ENCODE results near the gene WNK1.
"Not testable (repeated sequence)": the region's sequence is repeated elsewhere in the genome, so short reads cannot be mapped to it uniquely, and the experiment has no call there.

The WNK1 gene

GRCh38 chr12:779745-780734 is 27.7 kb downstream of the WNK1 start:
- peak overlapping the region in 10 of 11 experiments; percentile 12 to 72 (median 51); a peak in 14 of 22 replicates for H3K4me2 ChIP-seq
- H3K9me3 ChIP-seq (replicated peaks in 1 of 11) = no peaks in the 10 kb centered on the region
- peaks cover 3 to 24% (median 12%) of the 10 kb centered on the region in 11 experiments; a peak in 10 of 22 replicates for H3K36me3 ChIP-seq
- H3K4me3 ChIP-seq = no peak overlapping the region
- no peak overlapping the region for H3K9ac ChIP-seq
- peaks cover 74 to 98% (median 96%) of the 10 kb centered on the region in 11 experiments for H4K20me1 ChIP-seq
- H3K27me3 ChIP-seq = no peaks in the 10 kb centered on the region
- TF ChIP-seq Cebpa-rat (IDR thresholded peaks at IDR 0.05) = no peak
- peaks cover 16 to 61% (median 27%) of the 10 kb centered on the region in 10 experiments; a peak in 19 of 20 replicates for H3K4me1 ChIP-seq
- 0 out of 22 replicates have a peak overlapping the region, but pooled peaks of 2 of the 11 experiments have one; percentile 3 to 16 for H3K27ac ChIP-seq

GRCh38 chr12:780750-781379 is 28.5 kb downstream of the WNK1 start:
- Histone ChIP-seq H3K27ac (no peak overlapping the region), H3K27me3 (no peaks in the 10 kb centered on the region), H3K36me3 (peaks cover 0 to 19% (median 6%) of the 10 kb centered on the region in 11 experiments; a peak in 8 of 22 replicates), H3K4me1 (peaks cover 16 to 60% (median 27%) of the 10 kb centered on the region in 10 experiments; a peak in 19 of 20 replicates), H3K9ac (no peak overlapping the region), H3K9me3 (replicated peaks in 1 of 11) (no peaks in the 10 kb centered on the region), H4K20me1 (peaks cover 67 to 98% (median 93%) of the 10 kb centered on the region in 11 experiments), H3K4me3 (no peak overlapping the region), H3K4me2 (peak overlapping the region in 8 of 11 experiments; percentile 12 to 72 (median 51); a peak in 12 of 22 replicates)
- no peak for TF ChIP-seq Cebpa-rat (IDR thresholded peaks at IDR 0.05)

- peaks cover 0 to 72% (median 12%) of the 10 kb centered on the region in 10 experiments; a peak in 15 of 20 replicates for H3K4me1 ChIP-seq
- H4K20me1 ChIP-seq = peaks cover 38 to 98% (median 91%) of the 10 kb centered on the region in 11 experiments
- H3K36me3 ChIP-seq = peaks cover 0 to 28% (median 18%) of the 10 kb centered on the region in 11 experiments; a peak in 17 of 22 replicates
- H3K9ac ChIP-seq = no peak overlapping the region
- H3K9me3 ChIP-seq (replicated peaks in 1 of 11) = peaks cover 0 to 25% (median 16%) of the 10 kb centered on the region in 11 experiments; a peak in 14 of 22 replicates
- no peak overlapping the region for H3K27ac ChIP-seq
- peak overlapping the region in 2 of 11 experiments; percentile 24 to 37; a peak in 2 of 22 replicates for H3K4me2 ChIP-seq
- no peaks in the 10 kb centered on the region for H3K27me3 ChIP-seq
- no peak for TF ChIP-seq Cebpa-rat (IDR thresholded peaks at IDR 0.05)
- H3K4me3 ChIP-seq = no peak overlapping the region
These were observed 33.3 kb downstream of the WNK1 start for GRCh38 chr12:785706-786105.

- H3K4me2 ChIP-seq = peak overlapping the region in 2 of 11 experiments; percentile 57 to 71; a peak in 4 of 22 replicates
These were observed 35.9 kb downstream of the WNK1 start for GRCh38 chr12:788288-788687.

GRCh38 chr12:788762-789161 is 36.4 kb downstream of the WNK1 start:
- peaks cover 0 to 25% (median 16%) of the 10 kb centered on the region in 11 experiments; a peak in 14 of 22 replicates for H3K9me3 ChIP-seq (replicated peaks in 1 of 11)
- H3K36me3 ChIP-seq = peaks cover 0 to 50% (median 19%) of the 10 kb centered on the region in 11 experiments; a peak in 17 of 22 replicates
- H3K4me2 ChIP-seq = peak overlapping the region in 3 of 11 experiments; percentile 49 to 71 (median 57); a peak in 4 of 22 replicates
- H3K9ac ChIP-seq, H3K4me3 ChIP-seq, H3K27ac ChIP-seq, H3K27me3 ChIP-seq: not testable (repeated sequence)
- peaks cover 0 to 84% (median 13%) of the 10 kb centered on the region in 10 experiments; a peak in 14 of 20 replicates for H3K4me1 ChIP-seq
- H4K20me1 ChIP-seq = peaks cover 23 to 100% (median 89%) of the 10 kb centered on the region in 11 experiments; a peak in 20 of 22 replicates

More at GRCh38 chr12:788288-788687, 35.9 kb downstream of the WNK1 start:
- Histone ChIP-seq H3K27ac (no peak overlapping the region), H4K20me1 (peaks cover 23 to 98% (median 87%) of the 10 kb centered on the region in 11 experiments; a peak in 20 of 22 replicates), H3K4me1 (peaks cover 0 to 79% (median 10%) of the 10 kb centered on the region in 10 experiments; a peak in 14 of 20 replicates), H3K27me3 (no peaks in the 10 kb centered on the region), H3K36me3 (peaks cover 0 to 46% (median 19%) of the 10 kb centered on the region in 11 experiments; a peak in 17 of 22 replicates), H3K9me3 (replicated peaks in 1 of 11) (peaks cover 0 to 25% (median 16%) of the 10 kb centered on the region in 11 experiments; a peak in 14 of 22 replicates), H3K4me3 (no peak overlapping the region), H3K9ac (no peak overlapping the region)
- TF ChIP-seq Cebpa-rat (IDR thresholded peaks at IDR 0.05) = no peak

GRCh38 chr12:789852-790563 is 37.6 kb downstream of the WNK1 start:
- no peak overlapping the region for H3K27ac ChIP-seq
- no peaks in the 10 kb centered on the region for H3K27me3 ChIP-seq
- peaks cover 0 to 50% (median 23%) of the 10 kb centered on the region in 11 experiments; a peak in 17 of 22 replicates for H3K36me3 ChIP-seq
- H4K20me1 ChIP-seq = peaks cover 31 to 100% (median 89%) of the 10 kb centered on the region in 11 experiments; a peak in 20 of 22 replicates
- no peak for TF ChIP-seq Cebpa-rat (IDR thresholded peaks at IDR 0.05)
- H3K4me1 ChIP-seq = peaks cover 4 to 96% (median 22%) of the 10 kb centered on the region in 10 experiments
- H3K4me3 ChIP-seq = no peak overlapping the region
- peak overlapping the region in 6 of 11 experiments; percentile 15 to 71 (median 37); a peak in 10 of 22 replicates for H3K4me2 ChIP-seq
- H3K9me3 ChIP-seq (replicated peaks in 1 of 11) = peaks cover 0 to 26% (median 16%) of the 10 kb centered on the region in 11 experiments; a peak in 14 of 22 replicates
- no peak overlapping the region for H3K9ac ChIP-seq

- Histone ChIP-seq H3K9ac (no peak overlapping the region), H3K4me2 (peak overlapping the region in 4 of 11 experiments; percentile 15 to 71 (median 53); a peak in 8 of 22 replicates), H3K4me1 (peaks cover 10 to 99% (median 28%) of the 10 kb centered on the region in 10 experiments), H3K27me3 (no peaks in the 10 kb centered on the region), H3K9me3 (replicated peaks in 1 of 11) (peaks cover 0 to 26% (median 16%) of the 10 kb centered on the region in 11 experiments; a peak in 14 of 22 replicates), H4K20me1 (peaks cover 31 to 100% (median 90%) of the 10 kb centered on the region in 11 experiments; a peak in 20 of 22 replicates), H3K4me3 (no peak overlapping the region), H3K27ac (no peak overlapping the region), H3K36me3 (peaks cover 0 to 50% (median 23%) of the 10 kb centered on the region in 11 experiments; a peak in 17 of 22 replicates)
- TF ChIP-seq Cebpa-rat (IDR thresholded peaks at IDR 0.05) = no peak
These were observed 38.2 kb downstream of the WNK1 start for GRCh38 chr12:790608-791007.
